Measurements from ENCODE around the gene ACER3.
"Not testable (repeated sequence)": the region's sequence is repeated elsewhere in the genome, so short reads cannot be mapped to it uniquely, and the experiment has no call there.

ACER3 gene

GRCh38 chr11:76995081-76995576, 134.4 kb downstream of the ACER3 start:
- no peak for DNase-seq (ENCODE audit: low read depth)

- no peak for DNase-seq (ENCODE audit: low read depth)
Measured at GRCh38 chr11:76997512-76997911, 136.8 kb downstream of the ACER3 start.

DNA sequence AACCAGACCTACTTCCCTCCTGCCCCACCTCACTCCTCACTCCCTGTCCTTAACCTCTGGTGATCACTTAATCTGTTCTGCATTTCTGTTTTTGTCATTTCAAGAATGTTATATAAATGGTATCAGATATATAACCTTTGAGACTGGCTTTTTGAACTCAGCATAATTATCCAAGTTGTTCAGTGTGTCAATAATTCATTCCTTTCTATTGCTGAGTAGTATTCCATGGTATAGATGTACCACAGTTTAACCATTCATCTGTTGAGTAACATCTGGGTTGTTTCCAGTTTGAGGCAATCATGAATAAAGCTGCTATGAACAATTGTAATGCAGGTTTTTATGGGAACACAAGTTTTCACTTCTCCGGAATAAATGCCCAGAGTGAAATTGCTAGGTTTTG, 138.9 kb downstream of the ACER3 start:
- DNase-seq (ENCODE audit: low read depth) = no peak

DNA sequence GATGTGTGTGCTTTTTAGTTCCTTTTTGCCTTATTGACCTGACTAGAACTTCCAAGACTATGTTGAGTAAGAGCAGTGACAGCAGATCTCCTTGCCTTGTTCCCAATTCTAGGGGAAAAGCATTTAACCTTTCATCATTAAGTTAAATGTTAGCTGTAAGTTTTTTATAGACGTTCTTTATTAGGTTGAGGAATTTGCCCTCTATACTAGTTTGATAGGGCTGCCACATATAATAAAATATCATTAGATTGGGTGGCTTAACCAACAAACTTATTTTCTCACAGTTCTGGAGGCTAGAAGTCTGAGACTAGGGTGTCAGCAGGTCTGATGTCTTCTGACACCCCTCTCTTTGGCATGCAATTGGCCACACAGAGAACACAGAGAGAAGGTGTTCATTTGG, 140.9 kb downstream of the ACER3 start:
- DNase-seq (ENCODE audit: low read depth) = no peak

- no peak for DNase-seq (ENCODE audit: low read depth)
Measured at GRCh38 chr11:77002776-77003175, 142.1 kb downstream of the ACER3 start.

- no peak for DNase-seq (ENCODE audit: low read depth)
Measured at GRCh38 chr11:77003963-77004362, 143.2 kb downstream of the ACER3 start.

GRCh38 chr11:77009533-77010160, 148.9 kb downstream of the ACER3 start:
- DNase-seq (ENCODE audit: low read depth) = no peak

DNA sequence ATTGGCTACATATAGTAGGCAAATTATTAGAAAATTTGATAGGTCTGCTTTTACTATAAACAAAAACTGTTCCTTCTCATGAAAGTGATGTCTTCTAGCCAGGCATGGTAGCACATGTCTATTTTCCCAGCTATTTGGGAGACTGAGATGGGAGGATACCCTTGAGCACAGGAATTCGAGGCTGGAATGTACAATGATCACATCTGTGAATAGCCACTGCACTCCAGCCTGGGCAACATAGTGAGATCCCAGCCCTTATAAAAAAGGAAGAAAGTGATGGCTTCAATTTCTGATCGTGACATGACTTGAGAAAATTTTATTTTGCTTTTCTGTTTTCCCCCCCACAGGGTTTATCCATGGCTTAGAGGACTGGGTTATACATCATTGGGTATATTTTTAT, 154.0 kb downstream of the ACER3 start:
- no peak for DNase-seq (ENCODE audit: low read depth)

DNA sequence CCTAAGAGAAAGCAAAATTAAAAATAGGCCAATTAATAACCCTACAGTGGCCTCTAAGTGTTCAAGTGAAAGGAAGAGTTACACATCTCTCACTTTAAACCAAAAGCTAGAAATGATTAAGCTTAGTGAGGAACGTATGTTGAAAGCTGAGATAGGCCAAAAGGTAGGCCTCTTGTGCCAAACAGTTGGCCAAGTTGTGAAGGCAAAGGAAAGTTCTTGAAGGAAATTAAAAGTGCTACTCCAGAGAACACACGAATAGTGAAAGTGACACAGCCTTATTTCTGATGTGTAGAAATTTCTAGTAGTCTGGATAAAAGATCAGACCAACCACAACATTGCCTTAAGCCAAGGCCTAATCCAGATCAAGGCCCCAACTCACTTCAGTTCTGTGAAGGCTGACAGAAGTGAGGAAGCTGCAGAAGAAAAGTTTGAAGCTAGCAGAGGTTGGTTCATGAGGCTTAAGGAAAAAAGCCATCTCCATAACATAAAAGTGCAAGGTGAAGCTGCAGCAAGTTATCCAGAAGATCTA, 157.7 kb downstream of the ACER3 start:
- DNase-seq (ENCODE audit: low read depth) = not testable (repeated sequence)

DNA sequence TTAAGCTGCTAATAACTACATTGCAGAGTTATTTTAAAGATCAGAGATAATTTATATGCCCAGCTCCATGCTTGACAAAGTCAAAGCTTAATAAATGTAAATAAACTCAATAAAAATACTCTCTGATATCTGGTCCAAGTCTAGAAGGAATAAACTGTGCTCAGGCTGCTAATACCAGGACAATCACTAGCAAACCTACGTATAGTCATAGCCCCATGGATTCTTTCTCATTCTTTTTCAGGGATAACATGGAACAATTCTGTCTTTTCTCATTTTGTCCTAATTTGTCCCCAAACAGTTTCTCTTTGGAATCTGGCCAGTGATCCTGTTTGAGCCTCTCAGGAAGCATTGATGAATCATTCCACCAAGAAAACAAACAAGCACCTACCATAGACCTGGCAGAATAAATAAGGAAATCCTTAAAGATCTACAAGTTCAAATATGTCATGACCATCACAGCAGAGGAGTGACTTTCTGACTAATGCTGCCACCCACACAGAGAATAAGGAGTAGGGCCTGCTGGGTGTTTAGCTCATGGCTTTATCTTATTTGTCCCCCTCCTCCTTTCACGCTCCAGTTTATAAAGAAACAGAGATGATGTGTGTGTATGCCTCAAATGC, 159.4 kb downstream of the ACER3 start:
- no peak for DNase-seq (ENCODE audit: low read depth)

DNA sequence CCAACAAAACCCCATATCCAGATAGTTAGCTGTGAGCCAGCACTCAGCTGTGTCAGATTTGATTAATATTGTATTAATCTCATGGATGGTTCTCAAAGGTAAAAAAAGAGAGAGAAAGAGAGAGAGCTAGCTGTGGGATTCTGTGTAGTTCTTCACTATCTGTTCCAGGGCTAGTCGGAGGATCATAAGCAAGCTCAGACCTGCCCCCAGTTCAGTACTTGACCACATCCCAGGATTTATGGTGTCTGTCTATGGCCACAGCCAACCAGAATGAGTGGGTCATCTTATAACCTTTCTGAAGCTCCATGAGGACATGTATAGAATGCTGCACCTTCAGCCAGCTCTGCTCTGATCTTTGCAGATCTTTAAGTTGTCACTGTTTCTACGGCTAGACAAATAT, 160.0 kb downstream of the ACER3 start:
- no peak for DNase-seq (ENCODE audit: low read depth)

GRCh38 chr11:77024745-77025144, 164.0 kb downstream of the ACER3 start:
- no peak for DNase-seq (ENCODE audit: low read depth)

GRCh38 chr11:77026221-77026620, 165.5 kb downstream of the ACER3 start:
- DNase-seq (ENCODE audit: low read depth) = no peak

DNA sequence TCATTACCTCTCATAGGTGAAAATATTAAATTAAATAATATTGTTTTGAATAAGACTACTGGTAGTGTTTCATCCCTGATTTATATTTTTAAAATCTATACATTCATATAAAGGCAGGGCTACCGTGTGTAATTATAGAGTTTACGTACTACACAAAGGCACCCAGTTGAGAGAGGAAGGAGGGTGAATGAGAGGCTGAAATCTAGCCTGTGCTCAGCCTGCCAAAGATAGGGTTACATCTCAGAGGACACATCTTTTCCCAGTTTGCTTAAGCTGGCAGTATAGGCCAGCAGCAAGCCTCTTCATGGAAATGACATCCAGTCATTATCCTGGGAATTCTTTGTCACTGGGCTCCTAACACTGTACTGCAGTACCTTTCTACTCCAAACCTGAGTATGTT, 166.0 kb downstream of the ACER3 start:
- no peak for DNase-seq (ENCODE audit: low read depth)

GRCh38 chr11:77027275-77027674, 166.6 kb downstream of the ACER3 start:
- no peak for DNase-seq (ENCODE audit: low read depth)

DNA sequence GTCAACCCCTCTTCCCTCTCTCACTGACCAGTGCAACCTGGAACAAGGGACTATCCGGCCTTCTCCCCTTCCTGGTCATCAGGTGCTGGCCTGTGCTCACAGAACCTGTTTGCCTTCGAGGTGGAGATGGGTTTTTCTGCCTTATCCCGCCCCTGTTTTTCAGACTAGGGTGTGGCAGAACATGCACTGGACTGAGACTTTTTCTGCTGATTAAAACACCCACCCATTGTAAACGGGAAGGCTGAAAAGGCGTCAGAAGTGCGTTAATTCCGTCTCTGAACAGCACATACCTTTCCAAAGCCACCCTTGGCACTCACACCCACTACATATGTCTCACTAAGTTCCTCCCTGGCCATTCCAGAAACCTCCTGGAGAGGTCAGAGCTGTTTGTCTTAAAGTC, 169.1 kb downstream of the ACER3 start:
- DNase-seq (ENCODE audit: low read depth) = no peak

- DNase-seq (ENCODE audit: low read depth) = no peak
Measured at GRCh38 chr11:77030834-77031414, 170.2 kb downstream of the ACER3 start.

DNA sequence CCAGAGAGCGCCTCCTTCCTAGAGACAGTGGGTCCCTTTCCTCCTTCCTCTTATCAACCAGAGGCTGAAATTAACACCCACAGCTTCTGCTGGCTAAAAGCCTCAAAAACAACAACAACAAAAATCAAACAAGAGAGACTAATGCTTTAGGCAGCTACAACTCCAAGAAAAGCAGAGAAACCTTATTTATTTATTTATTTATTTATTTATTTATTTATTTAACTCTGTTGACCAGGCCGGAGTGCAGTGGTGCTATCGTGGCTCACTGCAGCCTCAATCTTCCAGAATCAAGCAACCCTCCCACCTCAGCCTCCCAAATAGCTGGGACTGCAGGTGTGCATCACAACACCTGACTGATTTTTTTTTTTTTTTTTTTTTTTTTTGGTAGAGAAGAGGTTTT, 170.9 kb downstream of the ACER3 start:
- DNase-seq (ENCODE audit: low read depth) = no peak

DNA sequence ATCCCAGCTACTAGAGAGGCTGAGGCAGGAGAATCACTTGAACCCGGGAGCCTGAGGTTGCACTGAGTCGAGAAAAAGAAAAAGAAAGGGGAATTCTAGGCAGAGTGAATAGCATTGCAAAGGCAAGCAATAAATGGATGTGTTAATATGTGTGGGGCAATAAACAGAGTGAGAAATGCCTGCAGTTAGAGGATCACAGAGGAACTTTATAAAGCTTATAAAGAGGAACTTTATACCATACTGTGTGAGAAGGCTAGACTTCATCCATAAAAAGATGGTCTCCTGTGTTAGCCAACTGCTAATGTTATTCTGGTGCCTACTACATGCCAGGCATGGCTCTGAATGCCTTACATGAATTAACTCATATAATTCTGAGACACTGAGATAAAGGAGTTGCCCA, 174.3 kb downstream of the ACER3 start:
- DNase-seq (ENCODE audit: low read depth) = no peak

GRCh38 chr11:77035580-77035979, 174.9 kb downstream of the ACER3 start:
- DNase-seq (ENCODE audit: low read depth) = no peak

DNA sequence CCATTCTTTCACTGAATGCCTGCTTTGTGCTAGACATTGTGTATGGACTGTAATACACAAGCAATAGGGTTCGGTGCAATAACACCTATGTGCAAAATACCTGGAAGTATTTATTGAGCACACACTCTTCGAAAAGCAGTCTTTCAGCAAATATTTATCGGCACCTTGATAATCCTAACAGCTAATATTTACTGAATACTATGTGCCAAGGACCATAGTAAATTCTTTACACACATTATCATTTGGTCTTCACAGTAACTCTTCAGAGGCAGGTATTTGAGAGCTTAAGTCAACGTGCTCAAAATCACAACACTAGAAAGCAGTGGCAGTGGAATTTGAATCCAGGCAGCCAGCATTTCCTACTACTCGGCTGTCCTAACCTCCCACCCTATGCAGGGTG, 175.7 kb downstream of the ACER3 start:
- no peak for DNase-seq (ENCODE audit: low read depth)

DNA sequence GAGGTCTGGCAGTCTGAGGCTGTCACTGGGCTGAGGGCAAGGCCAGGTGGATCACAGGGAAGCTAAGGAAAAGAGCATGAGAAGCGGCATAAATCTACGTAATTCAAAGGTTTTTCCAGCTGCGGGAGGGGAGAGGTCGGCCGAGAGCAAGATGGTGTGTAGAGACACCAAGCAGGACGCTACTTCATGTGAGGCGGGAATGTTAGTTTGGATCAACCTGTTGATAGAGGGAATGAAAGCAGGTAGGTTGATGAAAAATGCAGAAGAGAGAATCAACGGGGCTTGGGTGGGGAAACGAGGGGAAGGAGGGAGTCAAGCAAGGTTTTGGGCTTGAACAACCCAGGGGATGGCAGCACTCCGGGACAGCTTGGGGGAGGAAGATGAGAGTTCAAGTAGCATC, 176.3 kb downstream of the ACER3 start:
- no peak for DNase-seq (ENCODE audit: low read depth)

- DNase-seq (ENCODE audit: low read depth) = no peak
Measured at GRCh38 chr11:77038029-77038824, 177.5 kb downstream of the ACER3 start.

All from stromal cell of bone marrow (primary cell).